Endodermal cell (in vitro differentiated cells): Measurements from ENCODE around the gene RABGGTA. TPM values are rescaled to one million over a fixed set of nuclear protein-coding genes. Genes with fewer than 3 reads are reported as not detected.
A peak's percentile ranks its signal among the peaks of the same experiment; 100 is the strongest.

Experiments used
- DNase-seq: peaks from one replicate; pipeline ENCODE4 v3.0.0-alpha.2; 2017
- H3K27ac ChIP-seq: 2 replicates; pipeline ENCODE4 v1.5.1; 2013; ENCODE audit warnings: mild to moderate bottlenecking, low read depth, low read length, moderate library complexity
- H3K27me3 ChIP-seq: 2 replicates; pipeline ENCODE4 v1.6.1; 2013; ENCODE audit warnings: mild to moderate bottlenecking, low read length, moderate library complexity; ENCODE audit not compliant: insufficient read depth, control insufficient read depth, poor library complexity, severe bottlenecking
- H3K36me3 ChIP-seq: 2 replicates; pipeline ENCODE4 v1.7.0; 2013; ENCODE audit warnings: mild to moderate bottlenecking, low read length, moderate library complexity; ENCODE audit not compliant: control insufficient read depth, insufficient read depth
- H3K4me1 ChIP-seq: one replicate; pipeline ENCODE4 v1.7.0; 2013; ENCODE audit warnings: low read length; ENCODE audit not compliant: control insufficient read depth, insufficient read depth
- H3K4me3 ChIP-seq: 2 replicates; pipeline ENCODE4 v1.5.1; 2013; ENCODE audit warnings: mild to moderate bottlenecking, low read length, moderate library complexity
- H3K9ac ChIP-seq: 2 replicates; pipeline ENCODE4 v1.6.1; 2013; ENCODE audit warnings: mild to moderate bottlenecking, low read length, moderate library complexity; ENCODE audit not compliant: poor library complexity, severe bottlenecking; ENCODE audit errors: extremely low read depth
- H3K9me3 ChIP-seq: 2 replicates; pipeline ENCODE4 v1.6.1; 2013; ENCODE audit warnings: mild to moderate bottlenecking, low read length, moderate library complexity; ENCODE audit not compliant: control insufficient read depth
- H3K27ac Mint-ChIP-seq: 2 replicates; pipeline ENCODE4 v1.8.0; 2020; ENCODE audit warnings: mixed read lengths
- H3K27me3 Mint-ChIP-seq: 2 replicates; pipeline ENCODE4 v1.8.0; 2021; ENCODE audit warnings: mild to moderate bottlenecking, mixed read lengths; ENCODE audit not compliant: insufficient read depth
- H3K36me3 Mint-ChIP-seq: 2 replicates; pipeline ENCODE4 v1.8.0; 2020; ENCODE audit warnings: low read depth, mixed read lengths
- H3K4me1 Mint-ChIP-seq: 2 replicates; pipeline ENCODE4 v1.8.0; 2020; ENCODE audit warnings: mixed read lengths
- H3K4me3 Mint-ChIP-seq: 2 replicates; pipeline ENCODE4 v1.8.0; 2020; ENCODE audit warnings: mild to moderate bottlenecking, moderate library complexity, mixed read lengths
- H3K9me3 Mint-ChIP-seq: 2 replicates; pipeline ENCODE4 v1.8.0; 2020; ENCODE audit warnings: mild to moderate bottlenecking, mixed read lengths
- WGBS, 2 experiments: methylation state at CpG; one replicate each; pipeline versions ENCODE4 v1.1.5 to v1.1.7; 2013; ENCODE audit warnings: missing lambda C conversion rate in 2 of 2, mixed read lengths in 1 of 2; ENCODE audit not compliant: insufficient coverage in 1 of 2, insufficient read length in 1 of 2; 5-methylcytosine and 5-hydroxymethylcytosine counted together
- total RNA-seq, 2 donors: library from RNA; stranded (reverse); fragmentation: NEBNext Ultra II Directional in 1 of 2; extraction: Animal tissue kit (Norgen Biotek cat#: 25700) in 1 of 2; gene quantifications; 2 replicates in 1 of 2; 3 replicates in 1 of 2; pipeline ENCODE4 v1.2.1, GENCODE V29; 2021
- TF ChIP-seq, protein P1 (sequence below): fragments of 200-600 bp; sonication (generic); conservative IDR thresholded peaks from 2 replicates; pipeline ENCODE4 v1.5.0; 2021; ENCODE audit warnings: antibody characterized with exemption, mild to moderate bottlenecking

RABGGTA gene
- total RNA-seq, 2 donors from 2014 or later: 20.2 to 20.5 TPM

DNA sequence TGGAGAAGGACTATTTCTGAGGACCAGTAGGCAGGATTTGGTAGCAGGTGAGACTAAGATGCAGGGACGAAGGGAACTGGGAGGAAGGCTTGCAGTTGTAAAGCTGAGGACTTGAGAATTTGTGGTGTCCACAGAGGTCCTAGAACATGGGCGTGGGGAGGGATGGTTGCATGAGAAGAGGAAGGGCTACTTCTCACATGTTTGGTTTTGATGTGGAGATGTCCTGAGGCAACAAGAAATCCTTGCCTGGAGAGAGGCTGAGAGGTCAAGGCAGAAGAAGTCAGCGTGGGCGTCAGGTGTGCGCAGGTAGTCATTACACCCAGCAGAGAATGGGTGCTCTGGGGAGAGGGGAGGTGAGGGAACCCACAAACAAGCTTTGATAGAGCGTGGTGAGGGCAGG, 5.7 kb upstream of the RABGGTA start:
- H3K36me3 ChIP-seq: no peaks in the 10 kb centered on the region

DNA sequence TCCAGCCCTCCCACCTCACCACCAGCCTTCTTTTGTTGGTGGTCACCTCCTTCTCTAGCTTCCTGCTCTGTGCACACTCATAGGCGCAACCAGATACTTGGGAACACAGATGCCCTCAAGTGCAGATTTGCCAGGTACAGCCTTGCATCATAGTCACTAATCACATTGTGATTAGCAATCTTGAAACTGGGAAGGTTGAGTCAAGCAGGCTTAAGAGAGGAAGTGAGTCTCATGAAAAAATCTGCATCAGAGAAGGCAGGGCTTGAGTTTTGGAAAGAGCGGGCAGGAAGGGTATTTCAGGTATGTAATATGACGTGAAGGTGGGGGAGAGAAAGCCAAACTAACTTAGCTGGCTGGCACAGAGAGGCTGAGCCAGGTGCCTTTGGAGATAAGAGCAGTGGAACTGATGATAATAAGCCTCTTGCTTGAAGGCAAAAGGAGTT, 2.7 kb upstream of the RABGGTA start:
- 96 to 97% methylated on average over 3 of the region's 3 CpGs for WGBS, 2 experiments
- no peaks in the 10 kb centered on the region for H3K27me3 ChIP-seq
- H3K4me1 ChIP-seq: no peaks in the 10 kb centered on the region
- peaks cover 4% of the 10 kb centered on the region for H3K4me1 Mint-ChIP-seq
- no peak overlapping the region for H3K27ac ChIP-seq
- no peak overlapping the region for H3K27ac Mint-ChIP-seq
- H3K9me3 Mint-ChIP-seq: no peaks in the 10 kb centered on the region
- no peak overlapping the region for H3K4me3 ChIP-seq
- TF ChIP-seq, protein P1, sequence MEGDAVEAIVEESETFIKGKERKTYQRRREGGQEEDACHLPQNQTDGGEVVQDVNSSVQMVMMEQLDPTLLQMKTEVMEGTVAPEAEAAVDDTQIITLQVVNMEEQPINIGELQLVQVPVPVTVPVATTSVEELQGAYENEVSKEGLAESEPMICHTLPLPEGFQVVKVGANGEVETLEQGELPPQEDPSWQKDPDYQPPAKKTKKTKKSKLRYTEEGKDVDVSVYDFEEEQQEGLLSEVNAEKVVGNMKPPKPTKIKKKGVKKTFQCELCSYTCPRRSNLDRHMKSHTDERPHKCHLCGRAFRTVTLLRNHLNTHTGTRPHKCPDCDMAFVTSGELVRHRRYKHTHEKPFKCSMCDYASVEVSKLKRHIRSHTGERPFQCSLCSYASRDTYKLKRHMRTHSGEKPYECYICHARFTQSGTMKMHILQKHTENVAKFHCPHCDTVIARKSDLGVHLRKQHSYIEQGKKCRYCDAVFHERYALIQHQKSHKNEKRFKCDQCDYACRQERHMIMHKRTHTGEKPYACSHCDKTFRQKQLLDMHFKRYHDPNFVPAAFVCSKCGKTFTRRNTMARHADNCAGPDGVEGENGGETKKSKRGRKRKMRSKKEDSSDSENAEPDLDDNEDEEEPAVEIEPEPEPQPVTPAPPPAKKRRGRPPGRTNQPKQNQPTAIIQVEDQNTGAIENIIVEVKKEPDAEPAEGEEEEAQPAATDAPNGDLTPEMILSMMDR: no peak
- no peaks in the 10 kb centered on the region for H3K9me3 ChIP-seq
- no peak for DNase-seq
- no peaks in the 10 kb centered on the region for H3K36me3 Mint-ChIP-seq
- no peaks in the 10 kb centered on the region for H3K27me3 Mint-ChIP-seq
- no peaks in the 10 kb centered on the region for H3K36me3 ChIP-seq
- no peak overlapping the region for H3K9ac ChIP-seq
- no peak overlapping the region for H3K4me3 Mint-ChIP-seq

More for the DNA sequence above, 5.7 kb upstream of the RABGGTA start:
- Mint-ChIP-seq H3K27me3 (no peaks in the 10 kb centered on the region), H3K4me1 (no peaks in the 10 kb centered on the region), H3K4me3 (no peak overlapping the region), H3K27ac (no peak overlapping the region), H3K36me3 (no peaks in the 10 kb centered on the region), H3K9me3 (no peaks in the 10 kb centered on the region)
- WGBS, 2 experiments: 95 to 96% methylated on average over 5 to 6 of the region's 6 CpGs
- TF ChIP-seq, protein P1: no peak
- Histone ChIP-seq H3K27ac (no peak overlapping the region), H3K4me3 (no peak overlapping the region), H3K27me3 (no peaks in the 10 kb centered on the region), H3K4me1 (no peaks in the 10 kb centered on the region), H3K9ac (no peak overlapping the region), H3K9me3 (no peaks in the 10 kb centered on the region)
- no peak for DNase-seq

DNA sequence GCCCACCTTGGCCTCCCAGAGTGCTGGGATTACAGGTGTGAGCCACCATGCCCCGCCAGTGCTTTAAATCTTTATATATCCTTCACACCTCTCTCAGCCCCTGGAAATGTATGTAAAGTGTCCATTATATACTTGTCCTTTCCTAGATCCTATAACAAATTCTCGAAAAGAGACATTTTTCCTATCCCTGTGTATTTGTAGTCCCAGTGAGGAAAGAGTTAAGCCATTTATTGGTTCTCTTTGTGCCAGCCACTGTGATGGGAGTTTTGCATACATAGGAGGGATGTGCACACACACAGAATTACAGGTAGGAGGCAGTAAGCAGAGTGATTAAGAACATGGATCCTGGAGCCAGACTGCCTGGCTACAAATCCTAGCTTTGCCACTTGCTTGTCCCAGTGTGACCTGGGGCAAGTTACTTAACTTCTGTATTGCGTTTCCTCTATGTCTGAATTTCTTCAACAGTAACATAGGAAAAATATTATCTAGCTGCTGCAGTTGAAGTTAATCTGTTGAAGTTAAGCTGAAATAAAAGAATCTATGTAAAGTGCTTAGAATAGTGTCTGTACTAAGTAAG, 2.1 kb upstream of the RABGGTA start:
- H3K9me3 ChIP-seq: no peaks in the 10 kb centered on the region
- Mint-ChIP-seq H3K4me3 (no peak overlapping the region), H3K27me3 (no peaks in the 10 kb centered on the region), H3K36me3 (no peaks in the 10 kb centered on the region), H3K4me1 (peaks cover 4% of the 10 kb centered on the region), H3K9me3 (no peaks in the 10 kb centered on the region), H3K27ac (no peak overlapping the region)
- H3K27ac ChIP-seq: no peak overlapping the region
- no peaks in the 10 kb centered on the region for H3K27me3 ChIP-seq
- no peak for DNase-seq
- WGBS, 2 experiments: 85 to 100% methylated on average over 1 to 3 of the region's 3 CpGs
- H3K4me3 ChIP-seq: no peak overlapping the region
- H3K9ac ChIP-seq: no peak overlapping the region
- no peaks in the 10 kb centered on the region for H3K4me1 ChIP-seq
- no peaks in the 10 kb centered on the region for H3K36me3 ChIP-seq
- TF ChIP-seq, protein P1: peak; percentile 45
